Dendritic cell treated with granulocyte-macrophage colony-stimulating factor and Interleukin-4, amounts not matched to agents 40 ng/mL and 50 ng/mL, for 4 days (primary cell): ENCODE data around the gene RPL39.
"Not testable (repeated sequence)": the region's sequence is repeated elsewhere in the genome, so short reads cannot be mapped to it uniquely, and the experiment has no call there.

ENCODE experiments used
- H3K27ac Mint-ChIP-seq: one replicate; pipeline ENCODE4 v1.8.0; 2022; ENCODE audit warnings: mild to moderate bottlenecking, mixed read lengths
- H3K27me3 Mint-ChIP-seq: one replicate; pipeline ENCODE4 v1.8.0; 2022; ENCODE audit warnings: mild to moderate bottlenecking, mixed read lengths
- H3K36me3 Mint-ChIP-seq: one replicate; pipeline ENCODE4 v1.8.0; 2022; ENCODE audit warnings: low read depth, mixed read lengths
- H3K4me1 Mint-ChIP-seq: one replicate; pipeline ENCODE4 v1.8.0; 2022; ENCODE audit warnings: low read depth, mixed read lengths
- H3K4me3 Mint-ChIP-seq: one replicate; pipeline ENCODE4 v1.8.0; 2022; ENCODE audit warnings: mild to moderate bottlenecking, moderate library complexity, mixed read lengths
- H3K9me3 Mint-ChIP-seq: one replicate; pipeline ENCODE4 v1.8.0; 2022; ENCODE audit warnings: mixed read lengths
- intact Hi-C: fragments of 100-400 bp; cut with micrococcal nuclease; formaldehyde crosslinking; loops from one replicate; pipeline ENCODE4 v1.15.0; 2022

RPL39 gene

GRCh38 chrX:119784747-119785446 is 6.5 kb downstream of the RPL39 start:
- H3K4me1 Mint-ChIP-seq = peaks cover 34% of the 10 kb centered on the region
- H3K9me3 Mint-ChIP-seq = no peaks in the 10 kb centered on the region
- H3K36me3 Mint-ChIP-seq = peaks cover 76% of the 10 kb centered on the region
- intact Hi-C loops = no loop called here
- no peaks in the 10 kb centered on the region for H3K27me3 Mint-ChIP-seq
- H3K27ac Mint-ChIP-seq = no peak overlapping the region
- no peak overlapping the region for H3K4me3 Mint-ChIP-seq

GRCh38 chrX:119783026-119783425 is 8.4 kb downstream of the RPL39 start:
- peaks cover 22% of the 10 kb centered on the region for H3K4me1 Mint-ChIP-seq
- peaks cover 58% of the 10 kb centered on the region for H3K36me3 Mint-ChIP-seq
- no peaks in the 10 kb centered on the region for H3K9me3 Mint-ChIP-seq
- H3K4me3 Mint-ChIP-seq = no peak overlapping the region
- peak overlapping the region; percentile 43 for H3K27ac Mint-ChIP-seq
- H3K27me3 Mint-ChIP-seq = no peaks in the 10 kb centered on the region
- intact Hi-C loops = no loop called here

GRCh38 chrX:119778829-119779228 is 12.6 kb downstream of the RPL39 start:
- intact Hi-C loops = loop anchor here (10.0 kb wide), 1 partner anchor 84 kb away; the partner anchor contains the start of gene SEPTIN6
- Mint-ChIP-seq H3K36me3 (peaks cover 26% of the 10 kb centered on the region), H3K9me3 (no peaks in the 10 kb centered on the region)

GRCh38 chrX:119775517-119776238 is 15.8 kb downstream of the RPL39 start:
- Mint-ChIP-seq H3K9me3 (no peaks in the 10 kb centered on the region), H3K4me1 (peaks cover 31% of the 10 kb centered on the region), H3K36me3 (peaks cover 1% of the 10 kb centered on the region), H3K27me3 (no peaks in the 10 kb centered on the region), H3K27ac (peak overlapping the region; percentile 93), H3K4me3 (no peak overlapping the region)
- intact Hi-C loops = loop anchor here (10.0 kb wide), 1 partner anchor 81 kb away; the partner anchor contains the start of gene SEPTIN6

More at GRCh38 chrX:119778829-119779228, 12.6 kb downstream of the RPL39 start:
- Mint-ChIP-seq H3K4me3 (no peak overlapping the region), H3K27me3 (no peaks in the 10 kb centered on the region), H3K27ac (no peak overlapping the region), H3K4me1 (peaks cover 43% of the 10 kb centered on the region)

GRCh38 chrX:119769388-119769787 is 22.0 kb downstream of the RPL39 start:
- H3K4me1 Mint-ChIP-seq = peaks cover 31% of the 10 kb centered on the region
- H3K4me3 Mint-ChIP-seq, H3K36me3 Mint-ChIP-seq: not testable (repeated sequence)

GRCh38 chrX:119768436-119768835 is 23.0 kb downstream of the RPL39 start:
- not testable (repeated sequence) for H3K27ac Mint-ChIP-seq

More at GRCh38 chrX:119769388-119769787, 22.0 kb downstream of the RPL39 start:
- H3K9me3 Mint-ChIP-seq, intact Hi-C loops, H3K27ac Mint-ChIP-seq, H3K27me3 Mint-ChIP-seq: not testable (repeated sequence)

GRCh38 chrX:119763836-119764387 is 27.5 kb downstream of the RPL39 start:
- intact Hi-C loops = no loop called here
- H3K4me1 Mint-ChIP-seq = peaks cover 52% of the 10 kb centered on the region
- H3K27ac Mint-ChIP-seq = peak overlapping the region; percentile 53
- H3K27me3 Mint-ChIP-seq = no peaks in the 10 kb centered on the region
- no peaks in the 10 kb centered on the region for H3K9me3 Mint-ChIP-seq
- no peak overlapping the region for H3K4me3 Mint-ChIP-seq
- H3K36me3 Mint-ChIP-seq = peaks cover 6% of the 10 kb centered on the region

More at GRCh38 chrX:119768436-119768835, 23.0 kb downstream of the RPL39 start:
- H3K9me3 Mint-ChIP-seq, H3K36me3 Mint-ChIP-seq, intact Hi-C loops, H3K4me3 Mint-ChIP-seq, H3K27me3 Mint-ChIP-seq: not testable (repeated sequence)
- peaks cover 25% of the 10 kb centered on the region for H3K4me1 Mint-ChIP-seq

- intact Hi-C loops = no loop called here
- no peak overlapping the region for H3K4me3 Mint-ChIP-seq
- peak overlapping the region; percentile 53 for H3K27ac Mint-ChIP-seq
- peaks cover 6% of the 10 kb centered on the region for H3K36me3 Mint-ChIP-seq
- no peaks in the 10 kb centered on the region for H3K27me3 Mint-ChIP-seq
- H3K9me3 Mint-ChIP-seq = no peaks in the 10 kb centered on the region
- peaks cover 52% of the 10 kb centered on the region for H3K4me1 Mint-ChIP-seq
Observed at GRCh38 chrX:119763181-119763580, 28.2 kb downstream of the RPL39 start.

GRCh38 chrX:119762718-119763117 is 28.7 kb downstream of the RPL39 start:
- H3K9me3 Mint-ChIP-seq = no peaks in the 10 kb centered on the region

GRCh38 chrX:119760026-119760877 is 31.2 kb downstream of the RPL39 start:
- peak overlapping the region; percentile 91 for H3K27ac Mint-ChIP-seq
- H3K9me3 Mint-ChIP-seq = no peaks in the 10 kb centered on the region
- H3K36me3 Mint-ChIP-seq = peaks cover 6% of the 10 kb centered on the region
- no peaks in the 10 kb centered on the region for H3K27me3 Mint-ChIP-seq
- H3K4me3 Mint-ChIP-seq = peak overlapping the region; percentile 90
- intact Hi-C loops = no loop called here
- peaks cover 57% of the 10 kb centered on the region for H3K4me1 Mint-ChIP-seq

More at GRCh38 chrX:119762718-119763117, 28.7 kb downstream of the RPL39 start:
- Mint-ChIP-seq H3K4me1 (peaks cover 51% of the 10 kb centered on the region), H3K36me3 (peaks cover 6% of the 10 kb centered on the region), H3K4me3 (no peak overlapping the region), H3K27me3 (no peaks in the 10 kb centered on the region), H3K27ac (no peak overlapping the region)
- intact Hi-C loops = no loop called here

GRCh38 chrX:119759248-119759766 is 32.1 kb downstream of the RPL39 start:
- Mint-ChIP-seq H3K27me3 (no peaks in the 10 kb centered on the region), H3K9me3 (no peaks in the 10 kb centered on the region), H3K36me3 (peaks cover 6% of the 10 kb centered on the region), H3K4me1 (peaks cover 56% of the 10 kb centered on the region), H3K4me3 (peak overlapping the region; percentile 90), H3K27ac (peak overlapping the region; percentile 91)
- intact Hi-C loops = loop anchor here (5.0 kb wide), 1 partner anchor 33 kb away; the partner anchor contains the start of gene RPL39

GRCh38 chrX:119758731-119759247 is 32.6 kb downstream of the RPL39 start:
- peaks cover 55% of the 10 kb centered on the region for H3K4me1 Mint-ChIP-seq
- intact Hi-C loops = loop anchor here (5.0 kb wide), 1 partner anchor 34 kb away; the partner anchor contains the start of gene RPL39
- H3K36me3 Mint-ChIP-seq = peaks cover 6% of the 10 kb centered on the region
- no peaks in the 10 kb centered on the region for H3K27me3 Mint-ChIP-seq
- no peaks in the 10 kb centered on the region for H3K9me3 Mint-ChIP-seq
- H3K4me3 Mint-ChIP-seq = peak overlapping the region; percentile 90
- H3K27ac Mint-ChIP-seq = peak overlapping the region; percentile 91
